Caco-2 (cell line): Measurements from ENCODE around the gene NPAS2. TPM values are rescaled to one million over a fixed set of nuclear protein-coding genes. Genes with fewer than 3 reads are reported as not detected.
A peak's percentile ranks its signal among the peaks of the same experiment; 100 is the strongest.

Source experiments
- BruUV-seq: library from RNA; stranded (reverse); fragments of 400-500 nt; replicated peaks from 2 replicates; lab custom pipeline; 2021; lab: Mats Ljungman, UMichigan
- CTCF ChIA-PET: fragments of 300-600 bp; sonication (Branson Sonifier 250); formaldehyde crosslinking; loops from one replicate; lab custom pipeline; 2022; ENCODE audit warnings: antibody characterized with exemption; lab: Charles Lee
- POLR2A ChIA-PET: fragments of 300-600 bp; sonication (Branson Sonifier 250); formaldehyde crosslinking; loops from one replicate; lab custom pipeline; 2022; ENCODE audit warnings: antibody characterized with exemption; lab: Charles Lee
- DNase-seq, 2 experiments: peaks; one replicate each; pipeline versions ENCODE4 v3.0.0 to v3.0.0-alpha.2; 2020 to 2022
- H3K27me3 ChIP-seq: replicated peaks from 2 replicates; pipeline ENCODE4 v1.6.0; 2011; ENCODE audit warnings: low read length; ENCODE audit not compliant: control insufficient read depth, insufficient read depth
- H3K36me3 ChIP-seq: 2 replicates; pipeline ENCODE4 v1.5.1; 2011; ENCODE audit warnings: low read length; ENCODE audit not compliant: control insufficient read depth, insufficient read depth
- H3K4me1 ChIP-seq: fragments of 250-450 bp; sonication (Bioruptor Pico); 2 replicates; pipeline ENCODE4 v1.5.1; 2020; ENCODE audit warnings: mild to moderate bottlenecking
- H3K4me3 ChIP-seq: 2 replicates; pipeline ENCODE4 v1.5.1; 2011; ENCODE audit warnings: low read depth, mild to moderate bottlenecking, control low read depth, low read length
- H3K9me3 ChIP-seq: fragments of 250-450 bp; sonication (Bioruptor Pico); 2 replicates; pipeline ENCODE4 v1.5.1; 2020; ENCODE audit warnings: mild to moderate bottlenecking, moderate library complexity
- H3K27ac Mint-ChIP-seq: one replicate; pipeline ENCODE4 v1.8.0; 2022; ENCODE audit warnings: mixed read lengths; ENCODE audit not compliant: unreplicated experiment
- H3K27me3 Mint-ChIP-seq: one replicate; pipeline ENCODE4 v1.8.0; 2022; ENCODE audit warnings: mixed read lengths; ENCODE audit not compliant: insufficient read depth, unreplicated experiment
- H3K36me3 Mint-ChIP-seq: one replicate; pipeline ENCODE4 v1.8.0; 2022; ENCODE audit warnings: mild to moderate bottlenecking, mixed read lengths; ENCODE audit not compliant: insufficient read depth, unreplicated experiment
- H3K4me1 Mint-ChIP-seq: one replicate; pipeline ENCODE4 v1.8.0; 2022; ENCODE audit warnings: low read depth, mixed read lengths; ENCODE audit not compliant: unreplicated experiment
- H3K4me3 Mint-ChIP-seq: one replicate; pipeline ENCODE4 v1.8.0; 2022; ENCODE audit warnings: mild to moderate bottlenecking, moderate library complexity, mixed read lengths; ENCODE audit not compliant: unreplicated experiment
- H3K9me3 Mint-ChIP-seq: one replicate; pipeline ENCODE4 v1.8.0; 2022; ENCODE audit warnings: mixed read lengths; ENCODE audit not compliant: unreplicated experiment
- intact Hi-C: fragments of 100-400 bp; cut with micrococcal nuclease; formaldehyde crosslinking; loops from one replicate; pipeline ENCODE4 v1.10.0; 2022; ENCODE audit not compliant: unreplicated experiment
- total RNA-seq: library from RNA; stranded (reverse); gene quantifications from 2 replicates; pipeline ENCODE4 v1.2.3, GENCODE V29; 2022
- TF ChIP-seq, protein P1 (sequence below), 2 experiments: fragments of 200-600 bp in 1 of 2; IDR thresholded peaks; 1 replicate in 1 of 2; 2 replicates in 1 of 2; pipeline versions ENCODE4 v1.5.1 to v1.8.0; 2011 to 2022; ENCODE audit warnings: antibody characterized with exemption in 1 of 2, control low read depth in 1 of 2, inconsistent platforms in 1 of 2, low read depth in 1 of 2, low read length in 1 of 2, mild to moderate bottlenecking in 1 of 2, moderate library complexity in 1 of 2; ENCODE audit not compliant: insufficient read depth in 1 of 2, severe bottlenecking in 1 of 2, unreplicated experiment in 1 of 2

Gene NPAS2
- total RNA-seq, 1 experiment from 2014 or later: 2.8 TPM

GRCh38 chr2:100983201-100983600 lies 163.3 kb downstream of the NPAS2 start:
- peaks cover 16% of the 10 kb centered on the region for H3K4me1 ChIP-seq
- Mint-ChIP-seq H3K36me3 (no peaks in the 10 kb centered on the region), H3K4me1 (peaks cover 8% of the 10 kb centered on the region), H3K27ac (no peak overlapping the region), H3K9me3 (no peaks in the 10 kb centered on the region), H3K27me3 (no peaks in the 10 kb centered on the region), H3K4me3 (no peak overlapping the region)
- H3K27me3 ChIP-seq: no peaks in the 10 kb centered on the region
- no peaks in the 10 kb centered on the region for H3K36me3 ChIP-seq
- intact Hi-C loops: no loop called here
- no peaks in the 10 kb centered on the region for H3K9me3 ChIP-seq
- CTCF ChIA-PET: interaction anchor here (0.6 to 1.0 kb wide), 3 partner anchors 105 to 361 kb away, joined by 3 to 4 read pairs (median 3); no protein-coding TSS in a partner anchor
- no peak overlapping the region for H3K4me3 ChIP-seq
- BruUV-seq: no TSS peak
- no peak for DNase-seq
- POLR2A ChIA-PET: no interaction called here
- TF ChIP-seq, protein P1, sequence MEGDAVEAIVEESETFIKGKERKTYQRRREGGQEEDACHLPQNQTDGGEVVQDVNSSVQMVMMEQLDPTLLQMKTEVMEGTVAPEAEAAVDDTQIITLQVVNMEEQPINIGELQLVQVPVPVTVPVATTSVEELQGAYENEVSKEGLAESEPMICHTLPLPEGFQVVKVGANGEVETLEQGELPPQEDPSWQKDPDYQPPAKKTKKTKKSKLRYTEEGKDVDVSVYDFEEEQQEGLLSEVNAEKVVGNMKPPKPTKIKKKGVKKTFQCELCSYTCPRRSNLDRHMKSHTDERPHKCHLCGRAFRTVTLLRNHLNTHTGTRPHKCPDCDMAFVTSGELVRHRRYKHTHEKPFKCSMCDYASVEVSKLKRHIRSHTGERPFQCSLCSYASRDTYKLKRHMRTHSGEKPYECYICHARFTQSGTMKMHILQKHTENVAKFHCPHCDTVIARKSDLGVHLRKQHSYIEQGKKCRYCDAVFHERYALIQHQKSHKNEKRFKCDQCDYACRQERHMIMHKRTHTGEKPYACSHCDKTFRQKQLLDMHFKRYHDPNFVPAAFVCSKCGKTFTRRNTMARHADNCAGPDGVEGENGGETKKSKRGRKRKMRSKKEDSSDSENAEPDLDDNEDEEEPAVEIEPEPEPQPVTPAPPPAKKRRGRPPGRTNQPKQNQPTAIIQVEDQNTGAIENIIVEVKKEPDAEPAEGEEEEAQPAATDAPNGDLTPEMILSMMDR (IDR thresholded peaks at IDR 0.05; ENCODE audit: insufficient read depth in 1 of 2, low read depth in 1 of 2, low read length in 1 of 2, severe bottlenecking in 1 of 2, unreplicated experiment in 1 of 2): no peak

GRCh38 chr2:100983684-100984310 lies 163.9 kb downstream of the NPAS2 start:
- H3K36me3 Mint-ChIP-seq: no peaks in the 10 kb centered on the region
- H3K9me3 Mint-ChIP-seq: no peaks in the 10 kb centered on the region
- TF ChIP-seq, protein P1 (IDR thresholded peaks at IDR 0.05; ENCODE audit: insufficient read depth in 1 of 2, low read depth in 1 of 2, low read length in 1 of 2, severe bottlenecking in 1 of 2, unreplicated experiment in 1 of 2): no peak
- no TSS peak for BruUV-seq
- no peak for DNase-seq
- Histone ChIP-seq H3K36me3 (no peaks in the 10 kb centered on the region), H3K4me1 (peaks cover 16% of the 10 kb centered on the region), H3K4me3 (no peak overlapping the region), H3K27me3 (no peaks in the 10 kb centered on the region), H3K9me3 (no peaks in the 10 kb centered on the region)
- no peak overlapping the region for H3K4me3 Mint-ChIP-seq
- ChIA-PET CTCF (interaction anchor here (0.6 to 1.0 kb wide), 3 partner anchors 254 to 380 kb away, joined by 3 to 5 read pairs (median 3); no protein-coding TSS in a partner anchor), POLR2A (no interaction called here)
- H3K4me1 Mint-ChIP-seq: peaks cover 8% of the 10 kb centered on the region
- intact Hi-C loops: loop anchor here (1.0 to 2.0 kb wide), 3 partner anchors 99 to 388 kb away; no protein-coding TSS in a partner anchor
- H3K27me3 Mint-ChIP-seq: no peaks in the 10 kb centered on the region
- H3K27ac Mint-ChIP-seq: no peak overlapping the region

GRCh38 chr2:100984892-100985307 lies 165.0 kb downstream of the NPAS2 start:
- Mint-ChIP-seq H3K4me3 (no peak overlapping the region), H3K4me1 (peaks cover 8% of the 10 kb centered on the region), H3K9me3 (no peaks in the 10 kb centered on the region), H3K36me3 (no peaks in the 10 kb centered on the region), H3K27ac (no peak overlapping the region), H3K27me3 (no peaks in the 10 kb centered on the region)
- Histone ChIP-seq H3K9me3 (no peaks in the 10 kb centered on the region), H3K27me3 (no peaks in the 10 kb centered on the region), H3K36me3 (no peaks in the 10 kb centered on the region), H3K4me1 (peaks cover 16% of the 10 kb centered on the region), H3K4me3 (no peak overlapping the region)
- BruUV-seq: no TSS peak
- ChIA-PET POLR2A (no interaction called here), CTCF (interaction anchor here (0.5 to 1.2 kb wide), 4 partner anchors 24 to 390 kb away, joined by 3 to 4 read pairs (median 3); no protein-coding TSS in a partner anchor)
- intact Hi-C loops: loop anchor here (1.0 to 5.0 kb wide), 7 partner anchors 101 to 390 kb away; no protein-coding TSS in a partner anchor
- DNase-seq: peak; percentile 80 to 82
- TF ChIP-seq, protein P1 (IDR thresholded peaks at IDR 0.05; ENCODE audit: insufficient read depth in 1 of 2, low read depth in 1 of 2, low read length in 1 of 2, severe bottlenecking in 1 of 2, unreplicated experiment in 1 of 2): peak; percentile 95 to 96
